Right ventricle myocardium superior (tissue), 1 donor: Measurements from ENCODE around the gene RING1. TPM values are rescaled to one million over a fixed set of nuclear protein-coding genes. Genes with fewer than 3 reads are reported as not detected.
A peak's percentile ranks its signal among the peaks of the same experiment; 100 is the strongest.

Experiments used
- ATAC-seq: fragments of 200-7000 bp; cut with Tn5 transposase; one replicate; pipeline ENCODE4 v1.9.1; 2020; ENCODE audit warnings: mild to moderate bottlenecking; ENCODE audit not compliant: poor library complexity
- DNase-seq: peaks from one replicate; pipeline ENCODE4 v3.0.0-alpha.2; 2020
- intact Hi-C: fragments of 100-400 bp; cut with DNase I; formaldehyde crosslinking; loops from one replicate; pipeline ENCODE4 v1.11.2; 2022
- total RNA-seq: library from RNA; stranded (reverse); fragmentation: NEBNext Ultra II Directional; extraction: Animal tissue kit (Norgen Biotek cat#: 25700); gene quantifications from one replicate; pipeline ENCODE4 v1.2.1, GENCODE V29; 2021
- donor health status: DM: no; HTN: yes; CAD: no; lungs with severe emphysema.

The RING1 gene
- total RNA-seq, 1 donor from 2014 or later = 26.4 TPM

DNA sequence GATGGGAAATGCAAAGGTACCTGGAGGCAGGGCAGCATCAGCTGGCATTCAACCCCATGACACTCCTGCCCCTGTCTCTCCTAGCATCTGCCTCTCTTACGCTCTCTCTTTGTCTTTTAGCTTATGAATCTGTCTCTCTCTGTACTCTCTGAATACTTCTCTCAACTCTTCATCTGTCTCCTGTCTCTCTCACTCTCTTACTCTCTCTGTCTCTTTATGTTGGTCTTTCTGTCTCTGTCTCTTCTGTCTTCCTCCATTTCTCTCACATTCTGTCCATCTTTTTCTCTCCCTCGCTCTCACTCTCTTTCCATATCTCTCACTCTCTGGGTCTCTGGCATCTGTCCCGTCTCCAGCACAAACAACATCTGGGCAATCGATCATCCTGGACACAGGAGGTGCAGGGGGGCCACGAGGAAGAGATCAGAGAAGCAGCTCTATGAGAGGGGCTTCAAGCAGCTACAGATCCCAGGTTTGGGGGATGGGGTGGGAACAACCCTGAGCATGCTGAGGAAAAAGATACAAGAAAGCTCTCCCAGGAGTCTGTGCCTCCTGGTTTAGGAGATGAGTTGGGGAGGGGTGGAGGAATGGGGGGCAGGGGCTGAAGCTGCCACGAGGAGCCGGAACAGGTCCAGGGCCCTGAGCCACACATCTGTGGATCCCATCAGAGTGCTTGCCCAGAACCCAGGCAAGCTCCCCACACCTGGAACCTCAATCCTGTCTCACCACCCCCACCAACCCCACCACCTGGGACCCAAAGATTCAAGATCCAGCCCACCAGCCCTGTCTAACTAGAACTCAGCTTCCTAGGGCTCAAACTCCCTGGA lies 18.5 kb upstream of the RING1 start:
- no peak for DNase-seq
- intact Hi-C loops = no loop called here
- ATAC-seq = no peak

DNA sequence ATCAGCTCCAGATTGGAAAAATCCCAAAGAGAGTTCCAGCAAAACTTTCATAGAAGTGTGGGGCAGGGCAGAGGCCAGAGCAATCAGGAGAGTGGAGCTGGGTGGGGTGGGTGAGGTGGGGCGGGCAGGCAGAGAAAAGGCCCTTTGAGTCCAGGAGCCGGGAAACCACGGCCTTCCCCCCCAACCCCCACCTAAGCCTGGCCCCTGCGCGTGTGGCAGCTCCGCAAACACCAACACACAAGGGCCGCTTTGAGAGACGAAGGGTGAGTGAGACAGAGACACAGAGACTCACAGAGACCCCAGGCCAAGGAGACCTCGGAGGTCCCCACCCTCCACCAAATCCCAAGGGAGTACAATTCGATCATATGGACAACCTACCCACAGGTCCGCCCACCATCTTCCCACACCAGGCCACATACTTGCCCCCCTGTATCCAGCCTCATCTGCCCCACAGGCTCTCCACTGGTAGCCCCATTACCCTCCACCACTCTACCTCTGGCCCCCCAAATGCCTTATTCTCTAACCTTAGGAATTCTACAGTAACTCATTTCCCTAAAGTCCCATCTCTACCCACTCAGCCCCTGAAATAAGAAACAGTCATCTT lies 17.7 kb upstream of the RING1 start:
- ATAC-seq = no peak
- no peak for DNase-seq
- intact Hi-C loops = no loop called here

DNA sequence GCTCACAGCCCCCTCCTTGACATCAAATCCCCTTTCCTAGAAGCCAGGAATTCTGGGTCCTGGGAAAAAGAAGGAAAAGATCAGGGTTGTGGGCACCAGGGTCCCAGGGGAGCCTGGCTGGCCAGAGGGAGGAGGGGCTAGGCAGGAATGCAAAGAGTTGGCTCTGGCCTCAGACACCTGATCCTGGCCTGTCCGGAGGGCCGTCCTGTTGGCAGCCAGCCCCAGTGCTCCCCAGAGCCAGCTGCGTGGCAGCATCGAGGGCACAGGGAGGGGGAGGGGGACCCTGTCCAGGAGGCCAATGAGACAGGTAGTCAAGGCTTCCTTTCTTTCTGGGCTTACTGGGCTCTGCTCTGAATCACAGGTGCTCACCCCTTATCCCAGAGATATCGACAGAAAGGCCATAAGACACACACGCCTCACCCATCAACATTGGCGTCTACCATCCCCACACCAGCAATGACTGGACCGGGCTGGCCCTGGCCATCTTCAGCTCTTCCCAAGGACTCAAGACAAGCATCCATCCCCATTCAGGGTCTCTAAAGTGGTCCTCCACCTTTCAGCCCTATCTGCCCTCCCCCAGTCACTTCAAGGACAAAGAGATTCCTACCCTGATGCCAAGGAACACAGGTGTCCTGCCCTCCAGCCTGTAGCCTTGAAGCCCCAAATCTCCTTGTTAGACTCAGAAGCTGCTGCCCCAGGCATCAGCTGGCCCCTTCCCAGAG lies 16.8 kb upstream of the RING1 start:
- intact Hi-C loops = no loop called here
- DNase-seq (no peak), ATAC-seq (peak; percentile 16)

DNA sequence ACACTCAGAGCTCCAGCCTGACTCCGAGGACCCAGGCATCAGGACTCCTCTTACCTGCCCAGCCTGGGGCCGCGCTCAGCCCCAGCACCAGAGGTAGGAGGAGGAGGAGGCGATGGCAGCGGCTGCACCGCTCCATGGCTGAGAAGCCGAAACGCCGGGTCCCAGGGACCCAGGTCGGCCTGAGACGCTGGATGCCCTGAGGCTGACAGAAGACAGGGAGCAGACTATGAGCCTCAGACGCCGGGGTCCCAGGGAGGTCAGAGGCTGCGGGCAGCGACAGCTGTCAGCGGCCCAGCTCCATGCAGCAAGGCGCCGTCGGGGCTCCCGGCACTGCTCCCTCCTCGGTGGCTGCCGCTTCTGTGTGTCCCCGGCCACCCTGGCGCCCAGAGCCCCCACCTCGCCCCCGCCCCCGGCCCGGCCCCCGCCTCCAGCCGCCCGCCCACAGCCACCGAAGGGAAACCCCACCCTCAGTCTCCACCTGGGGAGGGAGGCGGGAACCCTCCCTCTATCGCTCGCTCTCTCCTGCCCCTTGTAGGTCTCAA lies 16.1 kb upstream of the RING1 start, which contains the start of gene COL11A2:
COL11A2 (minus strand) TSS at position 363 of the 542 bp plus-strand sequence; CDS start at position 136, 227 bp downstream.
- ATAC-seq = peak; percentile 12
- no peak for DNase-seq
- intact Hi-C loops = no loop called here

DNA sequence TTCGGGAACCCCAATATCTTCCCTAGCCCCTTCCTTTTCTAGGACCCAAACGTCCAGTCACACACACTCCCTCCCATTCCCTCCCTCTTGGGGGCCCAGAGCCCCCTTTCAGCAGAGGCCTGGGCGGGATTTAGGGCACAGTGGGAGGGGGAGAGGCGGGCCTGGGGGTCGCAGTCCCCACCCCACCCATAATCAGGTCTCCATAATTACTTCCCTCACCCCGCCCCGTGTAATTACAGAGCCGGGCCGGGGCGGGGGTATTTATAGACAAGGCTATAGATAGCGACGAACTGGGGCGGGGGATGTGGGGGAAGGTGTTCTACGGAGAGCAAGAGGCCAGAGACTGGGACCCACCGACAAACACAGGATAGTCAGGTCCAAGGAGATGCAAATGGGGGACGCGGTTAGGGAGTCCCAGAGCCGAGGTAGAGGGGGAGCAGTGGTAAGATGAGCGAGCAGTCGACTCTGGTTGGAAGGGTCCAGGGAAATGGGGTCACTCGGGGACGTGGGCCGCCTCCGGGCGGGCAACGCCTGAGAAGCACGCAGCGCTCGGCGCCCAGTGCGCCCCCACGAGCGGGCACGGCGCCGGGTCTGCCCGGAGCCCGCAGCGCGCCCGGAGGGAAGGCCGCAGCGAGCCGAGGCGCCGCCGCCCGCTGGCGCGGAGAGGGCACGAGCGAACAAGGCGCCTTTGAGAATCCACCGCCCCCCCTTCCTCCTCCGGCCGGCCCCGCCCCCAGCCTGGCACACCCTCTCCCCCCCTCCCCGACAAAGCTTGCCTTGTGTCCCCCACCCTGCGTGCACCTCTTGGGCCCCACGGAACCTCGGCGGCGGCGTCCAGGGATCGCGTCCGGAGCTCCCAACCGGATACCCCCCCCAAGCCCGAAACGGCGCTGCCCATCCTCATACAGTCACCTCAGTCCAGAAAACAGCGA lies 15.4 kb upstream of the RING1 start:
- intact Hi-C loops = no loop called here

DNA sequence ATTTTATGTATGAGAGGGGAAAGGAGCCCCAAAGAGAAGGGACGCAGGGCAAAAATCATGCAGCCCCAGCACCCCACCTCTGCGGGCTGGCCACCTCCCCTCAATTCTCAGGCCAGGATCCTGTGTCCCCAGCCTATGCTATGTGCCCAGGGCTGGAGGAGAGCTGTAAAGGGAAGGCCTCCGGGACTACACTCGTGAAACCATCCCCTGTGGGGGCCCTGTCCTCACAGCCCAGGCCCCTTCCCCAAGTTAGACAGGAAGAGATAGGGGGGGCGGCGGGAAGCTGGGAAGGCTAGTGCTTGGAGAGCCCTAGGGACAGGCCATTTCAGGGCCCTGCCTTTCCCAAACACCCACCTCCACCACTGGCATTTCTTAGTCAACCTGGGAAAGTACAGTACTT lies 14.7 kb upstream of the RING1 start:
- DNase-seq (no peak), ATAC-seq (peak; percentile 2)
- intact Hi-C loops = no loop called here

More for the DNA sequence above, 15.4 kb upstream of the RING1 start:
- ATAC-seq (peak; percentile 32), DNase-seq (peak; percentile 63)

DNA sequence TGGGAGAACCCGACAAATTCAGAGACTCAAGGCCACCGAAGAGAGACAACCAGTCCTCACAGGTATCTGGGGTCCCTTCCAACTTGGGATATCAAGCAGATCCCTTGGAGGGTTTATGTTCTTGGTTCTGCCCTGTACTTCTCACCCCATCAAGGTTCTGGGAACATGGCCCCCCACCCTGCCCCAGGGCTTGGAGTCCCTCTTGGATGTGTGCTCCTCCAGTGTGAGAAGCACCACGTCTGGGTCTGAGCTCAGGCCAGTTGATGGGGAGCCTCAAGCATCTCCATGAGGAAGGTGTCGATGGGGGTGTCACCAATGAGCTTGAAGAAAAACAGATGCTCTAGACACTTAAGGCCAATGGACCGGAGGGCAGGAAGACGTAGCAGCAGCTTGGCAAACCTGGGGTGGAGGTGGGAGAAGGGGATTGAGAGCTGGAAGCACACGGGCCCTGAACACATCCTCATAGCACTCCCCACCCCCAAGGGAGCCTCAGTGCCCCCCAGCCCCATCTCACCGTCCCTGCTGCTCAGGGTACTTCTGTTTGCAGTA lies 13.8 kb upstream of the RING1 start:
- intact Hi-C loops = no loop called here
- DNase-seq (no peak), ATAC-seq (no peak)

DNA sequence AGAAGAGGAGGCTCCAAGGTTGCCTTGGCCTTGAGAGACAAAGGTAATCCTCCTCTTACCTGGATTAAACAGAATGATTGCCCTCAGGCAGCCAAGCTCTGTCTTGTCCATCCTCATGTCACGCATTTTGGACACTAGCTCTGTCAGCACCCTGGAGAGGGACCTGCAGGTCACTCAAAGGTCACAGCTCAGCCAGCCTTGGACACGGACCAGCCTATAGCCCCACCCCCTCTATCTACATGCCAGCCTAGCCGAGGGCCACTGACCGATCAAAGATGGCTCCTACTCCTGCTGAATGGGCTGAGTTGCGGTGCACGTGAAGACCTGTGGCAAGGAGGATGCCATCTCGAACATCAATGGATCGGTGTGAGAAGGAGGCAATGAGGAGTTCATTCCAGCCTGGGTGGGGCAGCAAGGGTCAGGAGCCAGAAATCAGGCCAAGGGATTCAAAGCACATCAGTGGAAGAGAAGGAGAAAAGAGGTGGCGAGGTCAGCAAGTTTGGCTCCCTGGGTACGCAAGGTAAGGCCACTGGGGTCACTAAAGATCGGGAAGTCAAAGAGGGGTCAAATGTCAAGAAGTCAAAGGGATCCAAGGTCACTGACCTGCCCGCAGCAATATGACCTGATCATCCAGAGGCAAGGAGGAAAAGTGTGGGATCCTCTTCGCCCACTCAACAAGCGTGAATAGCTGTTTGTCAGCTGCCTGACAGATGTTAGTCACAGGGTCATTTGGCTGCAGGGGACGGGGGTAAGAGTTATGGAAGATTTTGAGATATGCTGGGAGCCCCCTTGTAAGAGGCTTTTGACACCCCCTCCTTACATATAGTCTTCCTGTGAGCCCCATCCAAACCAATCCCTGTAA lies 12.8 kb upstream of the RING1 start:
- intact Hi-C loops = no loop called here
- DNase-seq (no peak), ATAC-seq (no peak)

DNA sequence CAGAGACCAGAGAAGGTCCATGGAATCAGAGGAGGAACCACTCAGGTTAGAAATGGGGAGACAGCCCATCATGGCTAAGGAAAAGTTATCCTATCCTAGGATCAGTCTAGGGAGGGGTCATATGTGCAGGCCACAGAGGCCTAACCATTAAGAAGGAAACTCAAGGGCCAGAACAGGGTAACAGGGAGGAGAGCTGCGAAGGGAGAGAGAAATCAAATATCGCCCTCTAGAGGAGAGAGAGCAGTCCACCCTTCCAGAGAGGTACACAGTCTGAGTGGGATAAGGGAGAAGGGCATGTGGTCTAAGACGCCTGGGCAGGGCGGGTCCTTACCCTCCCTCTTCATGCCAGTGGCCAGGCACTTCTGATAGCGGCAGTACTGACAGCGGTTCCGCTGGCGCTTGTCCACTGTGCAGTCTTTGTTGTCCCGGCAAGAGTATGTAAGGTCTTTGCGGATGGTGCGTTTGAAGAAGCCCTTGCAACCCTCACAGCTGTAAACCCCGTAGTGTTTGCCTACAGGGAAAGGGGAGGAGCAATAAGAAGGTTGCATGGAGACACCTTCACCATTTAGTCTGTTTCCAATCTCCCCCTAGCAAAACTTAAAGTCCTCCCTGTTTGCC lies 10.8 kb upstream of the RING1 start:
- ATAC-seq (peak; percentile 23), DNase-seq (no peak)
- intact Hi-C loops = no loop called here

DNA sequence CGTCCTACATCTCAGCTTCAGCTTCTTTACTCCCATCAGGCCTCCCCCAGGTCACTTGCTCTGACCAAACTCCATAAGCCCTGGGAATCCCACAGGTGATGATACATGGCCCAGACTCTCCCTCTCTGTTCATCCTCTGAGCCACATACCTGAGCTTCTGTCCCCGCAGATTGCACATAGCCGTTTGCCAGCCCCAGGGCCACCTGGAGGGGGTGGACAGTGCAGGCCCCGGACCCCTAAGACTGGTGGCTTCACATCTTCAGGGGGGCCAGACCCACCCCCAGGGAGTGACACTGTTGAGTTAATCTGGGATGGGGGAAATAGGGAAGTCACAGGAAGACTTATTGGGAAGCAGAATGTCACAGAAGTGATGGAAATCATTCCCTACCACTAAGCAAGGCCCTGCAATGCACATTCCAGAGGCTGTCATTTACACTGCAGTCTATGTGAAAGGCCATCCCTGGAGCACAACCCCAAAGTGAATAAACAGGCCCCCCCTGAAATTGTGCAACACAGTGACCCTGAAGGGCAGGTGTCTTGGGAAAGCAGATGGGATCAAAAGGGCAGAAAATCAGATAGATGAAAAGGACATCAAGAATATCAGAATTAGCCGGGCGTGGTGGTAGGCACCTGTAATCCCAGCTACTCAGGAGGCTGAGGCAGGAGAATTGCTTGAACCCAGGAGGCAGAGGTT lies 10.0 kb upstream of the RING1 start:
- no peak for DNase-seq
- intact Hi-C loops = no loop called here
- no peak for ATAC-seq

DNA sequence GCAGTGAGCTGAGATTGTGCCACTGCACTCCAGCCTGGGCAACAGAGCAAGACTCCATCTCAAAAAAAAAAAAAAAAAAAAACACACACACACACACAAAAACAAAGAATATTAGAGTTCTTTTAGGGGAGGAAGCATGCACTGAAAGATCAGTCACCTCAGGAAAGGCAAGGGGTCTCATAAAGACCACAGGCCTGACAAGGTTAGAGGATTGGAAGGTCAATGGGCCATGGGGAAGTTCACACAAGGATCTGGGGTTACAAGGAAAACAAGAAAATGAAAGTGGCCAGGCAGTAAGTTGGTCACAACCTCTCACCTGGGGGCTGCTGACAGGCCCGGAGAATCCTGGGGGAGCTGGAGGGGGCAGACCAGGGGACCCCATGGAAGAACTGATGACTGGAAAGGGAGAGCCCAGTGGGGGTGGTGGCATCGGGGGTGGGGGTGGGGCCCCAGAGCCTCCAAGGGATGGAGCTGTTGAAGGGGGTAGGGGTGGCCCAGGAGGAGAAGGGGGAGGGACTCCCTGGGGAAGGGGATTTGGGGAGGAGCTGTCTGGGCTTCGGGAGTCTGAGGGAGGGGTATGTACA lies 9.4 kb upstream of the RING1 start:
- no peak for ATAC-seq
- no peak for DNase-seq
- intact Hi-C loops = no loop called here

DNA sequence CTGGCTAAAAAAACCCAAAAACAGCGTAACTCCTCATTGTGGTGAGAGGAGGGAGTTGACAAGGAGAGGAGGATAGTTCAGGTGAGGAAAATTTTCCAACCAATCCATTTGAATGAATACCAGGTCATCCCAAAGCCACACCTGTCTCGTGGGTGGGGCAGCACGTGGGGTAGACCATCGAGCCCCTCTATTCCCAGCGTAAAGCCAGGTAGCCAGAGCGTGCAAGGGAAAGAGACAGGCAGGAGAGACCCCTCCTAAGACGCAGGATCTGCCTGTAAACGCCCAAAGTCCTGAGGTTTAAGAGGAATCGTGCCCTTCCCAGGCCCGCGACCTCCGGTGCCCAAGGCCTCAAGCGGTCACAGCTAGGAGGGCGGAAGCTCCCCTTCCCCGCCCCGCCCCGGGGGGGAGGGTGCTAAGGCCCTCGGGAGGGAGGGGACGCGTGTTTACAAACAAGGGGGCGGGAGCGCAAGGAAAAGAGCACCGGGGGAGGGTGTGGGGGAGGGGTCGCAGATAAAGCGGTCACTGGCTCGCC lies 8.5 kb upstream of the RING1 start:
- ATAC-seq (peak; percentile 47), DNase-seq (peak; percentile 86)
- intact Hi-C loops = loop anchor here (5.0 kb wide), 1 partner anchor 227 kb away; no protein-coding TSS in a partner anchor

DNA sequence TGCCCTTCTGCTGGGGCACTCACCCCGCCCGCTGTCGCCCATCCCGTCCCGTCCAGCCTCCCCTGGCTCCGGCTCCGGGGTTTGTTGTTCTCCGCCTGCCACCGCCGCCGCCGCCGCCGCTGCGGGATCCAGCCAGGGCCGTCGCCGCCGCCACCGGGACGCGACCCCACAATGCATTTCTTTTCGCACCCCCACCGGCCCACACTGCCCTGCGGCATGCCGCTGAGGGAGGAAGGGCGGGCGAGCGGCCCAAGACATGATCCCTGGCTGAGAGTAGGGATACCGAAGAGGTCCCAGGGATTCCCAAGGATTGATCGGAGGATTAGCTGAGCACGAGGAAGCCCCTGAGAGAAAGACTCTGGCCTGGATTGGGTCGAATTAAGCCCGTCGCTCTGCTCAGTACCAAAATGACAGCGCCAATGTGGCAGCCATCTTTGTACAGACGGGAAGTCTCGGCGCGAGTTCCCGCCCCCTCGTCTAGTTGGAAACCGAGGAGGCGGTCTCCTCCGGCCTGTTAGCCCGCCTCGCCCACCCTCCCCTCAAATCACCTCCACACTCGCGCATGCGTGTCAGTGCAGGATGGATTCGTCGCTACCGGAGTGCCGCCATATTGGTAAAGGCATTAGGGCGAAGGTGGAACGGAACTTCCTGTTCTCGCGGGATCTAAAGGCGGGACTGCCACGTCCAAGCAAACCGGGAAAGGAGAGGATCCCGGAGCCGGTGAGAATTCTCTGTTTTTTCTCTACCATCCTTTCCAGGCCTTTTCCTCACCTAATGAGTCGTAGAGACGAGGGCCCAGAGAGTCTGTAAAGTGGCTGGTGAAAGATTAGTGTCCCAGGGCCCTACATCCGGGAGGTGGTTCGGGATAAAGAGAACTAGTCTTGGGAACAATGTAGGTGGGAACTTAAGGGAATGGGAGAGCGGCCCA lies 7.8 kb upstream of the RING1 start, which contains the start of the genes RXRB and SLC39A7:
RXRB (minus strand) TSS at position 447 of the 928 bp plus-strand sequence; CDS start at position 258, 189 bp downstream.
SLC39A7 (plus strand) TSS at position 649 of the 928 bp plus-strand sequence. CDS start 379 bp downstream, outside the sequence.
- intact Hi-C loops = loop anchor here (5.0 kb wide), 1 partner anchor 228 kb away; no protein-coding TSS in a partner anchor
- peak; percentile 90 for ATAC-seq

DNA sequence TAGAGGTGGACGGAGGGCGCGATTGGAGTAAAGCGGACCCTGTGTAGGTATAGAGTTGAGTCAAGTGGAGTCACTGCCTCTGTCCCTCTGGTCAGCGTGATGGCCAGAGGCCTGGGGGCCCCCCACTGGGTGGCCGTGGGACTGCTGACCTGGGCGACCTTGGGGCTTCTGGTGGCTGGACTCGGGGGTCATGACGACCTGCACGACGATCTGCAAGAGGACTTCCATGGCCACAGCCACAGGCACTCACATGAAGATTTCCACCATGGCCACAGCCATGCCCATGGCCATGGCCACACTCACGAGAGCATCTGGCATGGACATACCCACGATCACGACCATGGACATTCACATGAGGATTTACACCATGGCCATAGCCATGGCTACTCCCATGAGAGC lies 7.2 kb upstream of the RING1 start:
- ATAC-seq = no peak
- intact Hi-C loops = loop anchor here (5.0 kb wide), 1 partner anchor 229 kb away; no protein-coding TSS in a partner anchor
- DNase-seq = no peak

More for the DNA sequence above, 7.8 kb upstream of the RING1 start, which contains the start of the genes RXRB and SLC39A7:
- DNase-seq = peak; percentile 100
